Spleen (tissue), 11 donors: Measurements from ENCODE around the gene EFCAB5. TPM values are rescaled to one million over a fixed set of nuclear protein-coding genes. Genes with fewer than 3 reads are reported as not detected.
"Not testable (repeated sequence)": the region's sequence is repeated elsewhere in the genome, so short reads cannot be mapped to it uniquely, and the experiment has no call there.

Source experiments
- DNase-seq: peaks from one replicate; pipeline ENCODE4 v3.0.0-alpha.2; 2020
- H3K27ac ChIP-seq, 8 donors: fragments of 200-600 bp; sonication (generic) in 7 of 8; 1 replicate in 4 of 8; 2 replicates in 4 of 8; pipeline versions ENCODE4 v1.5.0 to v1.8.0; 2016 to 2021; ENCODE audit warnings: inconsistent platforms in 4 of 8, mild to moderate bottlenecking in 4 of 8, moderate library complexity in 1 of 8
- H3K27me3 ChIP-seq, 7 donors: fragments of 200-600 bp; sonication (generic) in 6 of 7; replicated peaks in 1 of 7; 1 replicate in 4 of 7; 2 replicates in 3 of 7; pipeline versions ENCODE4 v1.5.0 to v1.8.0; 2016 to 2021; ENCODE audit warnings: inconsistent platforms in 3 of 7, mild to moderate bottlenecking in 1 of 7
- H3K36me3 ChIP-seq, 6 donors: fragments of 200-600 bp; sonication (generic) in 5 of 6; 1 replicate in 4 of 6; 2 replicates in 2 of 6; pipeline versions ENCODE4 v1.5.0 to v1.8.0; 2016 to 2021; ENCODE audit warnings: inconsistent platforms in 2 of 6
- H3K4me1 ChIP-seq, 6 donors: fragments of 200-600 bp; sonication (generic) in 5 of 6; 1 replicate in 3 of 6; 2 replicates in 3 of 6; pipeline versions ENCODE4 v1.5.0 to v1.8.0; 2016 to 2021; ENCODE audit warnings: inconsistent platforms in 3 of 6
- H3K4me3 ChIP-seq, 8 donors: fragments of 200-600 bp; sonication (generic) in 7 of 8; 1 replicate in 4 of 8; 2 replicates in 4 of 8; pipeline versions ENCODE4 v1.5.0 to v1.8.0; 2016 to 2021; ENCODE audit warnings: inconsistent platforms in 4 of 8, mild to moderate bottlenecking in 4 of 8, moderate library complexity in 2 of 8
- H3K9me3 ChIP-seq, 8 donors: fragments of 200-600 bp; sonication (generic) in 7 of 8; 1 replicate in 4 of 8; 2 replicates in 4 of 8; pipeline versions ENCODE4 v1.5.0 to v1.8.0; 2016 to 2021; ENCODE audit warnings: inconsistent platforms in 4 of 8
- POLR2A ChIP-seq, 3 donors: fragments of 450-650 bp; IDR thresholded peaks; one replicate each; pipeline ENCODE4 v1.5.1; 2017; ENCODE audit warnings: antibody characterized with exemption in 3 of 3, mild to moderate bottlenecking in 1 of 3
- POLR2AphosphoS5 ChIP-seq, 3 donors: sonication (generic); formaldehyde crosslinking; IDR thresholded peaks; one replicate each; pipeline ENCODE4 v1.5.1; 2017; ENCODE audit warnings: antibody characterized with exemption in 3 of 3
- WGBS, 5 donors: extraction: QIAGEN DNeasy Blood & Tissue Kit in 3 of 5; methylation state at CpG; one replicate each; pipeline versions ENCODE4 v1.1.5 to v1.1.7; 2013 to 2018; 5-methylcytosine and 5-hydroxymethylcytosine counted together
- intact Hi-C: fragments of 100-400 bp; cut with DNase I; formaldehyde crosslinking; loops from one replicate; pipeline ENCODE4 v1.15.0; 2023; ENCODE audit warnings: low total_unique reads
- polyA plus RNA-seq, 3 donors: library from polyadenylated mRNA; stranded (reverse); fragments of 200-250 nt; gene quantifications; one replicate each; pipeline ENCODE4 v1.2.1, GENCODE V29; 2013
- total RNA-seq, 7 donors: library from RNA; depleted of rRNA in 3 of 7; stranded (reverse); fragments of >200 nt in 3 of 7; fragmentation: NEBNext Ultra II Directional in 4 of 7; extraction: Animal tissue kit (Norgen Biotek cat#: 25700) in 4 of 7; gene quantifications; one replicate each; pipeline versions ENCODE4 v1.1.0 to v1.2.1, GENCODE V29; 2016 to 2021
- TF ChIP-seq, protein P1 (sequence below), 11 experiments: fragments of 200-600 bp in 7 of 11; fragments of 450-650 bp in 4 of 11; sonication (generic) in 4 of 11; IDR thresholded peaks in 8 of 11; conservative IDR thresholded peaks in 3 of 11; 1 replicate in 7 of 11; 2 replicates in 4 of 11; pipeline versions ENCODE4 v1.4.0 to v1.8.0; 2016 to 2021; ENCODE audit warnings: antibody characterized with exemption in 11 of 11, inconsistent platforms in 4 of 11, mild to moderate bottlenecking in 1 of 11
- donor health status: healthy with polysubstance abuse.
- donor health status: DM: no; HTN: no; CAD: no; lungs with moderate emphysema.
- donor health status: DM: no; HTN: no; CAD: no.
- donor health status: Bipolar disorder and iron deficiency.
- donor health status: healthy.
- donor health status: DM: no; HTN: no; CAD: no.
- donor health status: DM: yes; HTN: yes; CAD: no.

EFCAB5 gene
- total and polyA plus RNA-seq, 10 donors = 0.10 to 3.2 (median 0.89) TPM; not detected in 1

DNA sequence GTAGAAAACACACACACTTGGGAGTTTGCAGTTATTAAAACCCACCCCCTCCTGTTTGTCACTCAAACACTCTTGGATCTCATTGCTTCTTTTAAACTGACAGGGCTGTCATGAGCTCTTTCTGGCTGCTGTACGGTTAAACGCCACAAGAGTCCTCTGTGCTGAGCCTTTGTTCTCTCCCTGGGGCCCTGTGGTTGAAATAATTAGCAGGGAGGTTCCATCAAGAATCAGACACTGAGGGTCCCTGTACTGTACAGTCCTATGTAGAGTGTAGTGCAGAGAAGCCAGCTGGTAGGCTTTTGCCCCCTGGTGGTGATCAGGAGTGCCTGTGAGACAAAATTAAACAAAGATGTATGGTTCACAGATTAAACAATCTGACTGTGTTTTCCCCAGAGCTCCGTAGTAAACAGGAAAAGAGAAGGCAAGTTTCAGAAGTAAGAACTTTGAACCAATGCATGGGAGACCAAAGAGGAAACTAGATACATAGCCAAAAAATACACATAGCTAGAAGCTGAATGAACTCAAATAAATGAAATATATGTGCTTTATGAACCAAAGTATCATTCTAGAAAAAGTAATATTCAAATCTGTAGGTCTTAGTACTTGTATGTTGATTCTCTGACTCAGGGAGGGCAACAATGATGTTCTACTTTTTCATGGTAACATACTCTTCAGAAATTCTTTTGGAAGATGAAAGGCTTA, 10.1 kb upstream of the EFCAB5 start:
- Histone ChIP-seq H3K4me3 (peak overlapping the region in 7 of 8 donors; percentile 80 to 94 (median 87)), H3K27me3 (no peaks in the 10 kb centered on the region), H3K9me3 (no peaks in the 10 kb centered on the region), H3K4me1 (peaks cover 26 to 50% (median 45%) of the 10 kb centered on the region in 6 donors), H3K36me3 (no peaks in the 10 kb centered on the region), H3K27ac (peak overlapping the region in 6 of 8 donors; percentile 86 to 97 (median 94))
- WGBS, 5 donors = 0 to 1% (median 0%) methylated on average over 3 of the region's 3 CpGs
- TF ChIP-seq POLR2AphosphoS5 (IDR thresholded peaks at IDR 0.05) (peak in 1 of 3 donors; percentile 64), POLR2A (IDR thresholded peaks at IDR 0.05) (no peak)
- TF ChIP-seq, protein P1, sequence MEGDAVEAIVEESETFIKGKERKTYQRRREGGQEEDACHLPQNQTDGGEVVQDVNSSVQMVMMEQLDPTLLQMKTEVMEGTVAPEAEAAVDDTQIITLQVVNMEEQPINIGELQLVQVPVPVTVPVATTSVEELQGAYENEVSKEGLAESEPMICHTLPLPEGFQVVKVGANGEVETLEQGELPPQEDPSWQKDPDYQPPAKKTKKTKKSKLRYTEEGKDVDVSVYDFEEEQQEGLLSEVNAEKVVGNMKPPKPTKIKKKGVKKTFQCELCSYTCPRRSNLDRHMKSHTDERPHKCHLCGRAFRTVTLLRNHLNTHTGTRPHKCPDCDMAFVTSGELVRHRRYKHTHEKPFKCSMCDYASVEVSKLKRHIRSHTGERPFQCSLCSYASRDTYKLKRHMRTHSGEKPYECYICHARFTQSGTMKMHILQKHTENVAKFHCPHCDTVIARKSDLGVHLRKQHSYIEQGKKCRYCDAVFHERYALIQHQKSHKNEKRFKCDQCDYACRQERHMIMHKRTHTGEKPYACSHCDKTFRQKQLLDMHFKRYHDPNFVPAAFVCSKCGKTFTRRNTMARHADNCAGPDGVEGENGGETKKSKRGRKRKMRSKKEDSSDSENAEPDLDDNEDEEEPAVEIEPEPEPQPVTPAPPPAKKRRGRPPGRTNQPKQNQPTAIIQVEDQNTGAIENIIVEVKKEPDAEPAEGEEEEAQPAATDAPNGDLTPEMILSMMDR (IDR thresholded peaks at IDR 0.05 in 8 of 11, conservative IDR thresholded peaks at IDR 0.05 in 3 of 11) = peak; percentile 64 to 95 (median 87)
- DNase-seq = peak; percentile 83
- intact Hi-C loops = loop anchor here (2.0 kb wide), 1 partner anchor 123 kb away; no protein-coding TSS in a partner anchor

DNA sequence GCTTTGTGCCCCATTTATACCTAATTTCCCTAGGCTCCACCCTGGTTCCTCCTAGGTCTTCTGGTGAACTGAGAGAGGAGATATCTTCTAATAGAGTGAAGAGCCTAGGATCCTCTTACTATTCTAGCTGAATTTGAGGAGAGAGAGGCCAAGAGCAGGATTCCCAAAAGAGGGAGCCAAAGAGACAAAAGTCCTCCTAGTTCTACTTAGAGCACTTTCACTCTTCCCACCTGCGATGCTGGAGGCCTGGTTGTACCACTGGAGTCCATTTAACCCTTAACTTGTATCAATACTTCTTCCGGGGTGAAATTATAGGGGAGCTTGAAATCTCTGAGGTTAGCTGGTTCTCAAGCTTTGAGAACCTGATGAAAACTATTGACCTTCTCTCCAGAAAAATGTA, 8.1 kb upstream of the EFCAB5 start:
- WGBS, 5 donors = 53 to 67% (median 55%) methylated on average over 2 of the region's 2 CpGs
- no peaks in the 10 kb centered on the region for H3K36me3 ChIP-seq
- H3K4me3 ChIP-seq = no peak overlapping the region
- no peaks in the 10 kb centered on the region for H3K9me3 ChIP-seq
- no peak overlapping the region for H3K27ac ChIP-seq
- intact Hi-C loops = no loop called here
- no peak for TF ChIP-seq POLR2A (IDR thresholded peaks at IDR 0.05)
- TF ChIP-seq POLR2AphosphoS5 (IDR thresholded peaks at IDR 0.05) = no peak
- TF ChIP-seq, protein P1 (IDR thresholded peaks at IDR 0.05 in 8 of 11, conservative IDR thresholded peaks at IDR 0.05 in 3 of 11) = no peak
- H3K27me3 ChIP-seq = no peaks in the 10 kb centered on the region
- no peak for DNase-seq
- H3K4me1 ChIP-seq = peaks cover 22 to 30% (median 25%) of the 10 kb centered on the region in 6 donors

DNA sequence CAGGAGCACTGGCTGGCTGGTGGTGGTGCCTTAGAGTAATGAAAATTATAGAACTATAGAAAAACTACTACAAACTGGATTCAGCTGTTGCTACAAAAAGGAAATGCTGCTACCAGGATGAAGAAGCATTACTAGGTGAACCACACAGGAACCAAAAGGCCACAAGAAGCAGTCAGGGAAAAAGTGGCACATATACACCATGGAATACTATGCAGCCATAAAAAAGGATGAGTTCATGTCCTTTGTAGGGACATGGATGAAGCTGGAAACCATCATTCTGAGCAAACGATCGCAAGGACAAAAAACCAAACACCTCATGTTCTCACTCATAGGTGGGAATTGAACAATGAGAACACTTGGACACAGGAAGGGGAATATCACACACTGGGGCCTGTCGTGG, 5.5 kb upstream of the EFCAB5 start:
- H3K9me3 ChIP-seq, H3K36me3 ChIP-seq, intact Hi-C loops, H3K27me3 ChIP-seq, DNase-seq, H3K4me3 ChIP-seq, H3K27ac ChIP-seq: not testable (repeated sequence)
- 81 to 95% (median 87%) methylated on average over 3 of the region's 3 CpGs for WGBS, 5 donors
- peaks cover 10 to 12% (median 11%) of the 10 kb centered on the region in 6 donors for H3K4me1 ChIP-seq

DNA sequence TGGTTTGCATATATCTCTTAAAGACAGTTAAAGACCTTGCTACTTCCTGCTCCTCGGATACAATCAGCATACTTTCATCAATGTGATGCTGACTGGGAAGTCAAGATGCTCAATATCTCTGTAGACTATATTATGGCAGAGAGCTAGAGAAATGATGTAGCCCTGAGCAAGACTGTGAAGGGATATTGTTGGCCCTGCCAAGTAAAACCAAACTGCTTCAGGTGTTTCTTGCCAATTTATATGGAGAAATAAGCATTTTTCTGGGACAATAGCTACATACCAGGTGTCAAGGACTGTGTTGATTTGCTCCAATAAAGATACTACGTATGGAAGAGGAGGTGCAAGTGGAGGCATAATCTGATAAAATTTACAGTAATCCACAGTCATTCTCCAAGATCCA, 4.7 kb upstream of the EFCAB5 start:
- DNase-seq = no peak
- TF ChIP-seq, protein P1 (IDR thresholded peaks at IDR 0.05 in 8 of 11, conservative IDR thresholded peaks at IDR 0.05 in 3 of 11) = no peak
- TF ChIP-seq POLR2A (IDR thresholded peaks at IDR 0.05) = no peak
- no peak for TF ChIP-seq POLR2AphosphoS5 (IDR thresholded peaks at IDR 0.05)
- Histone ChIP-seq H3K4me1 (peaks cover 2 to 4% (median 3%) of the 10 kb centered on the region in 6 donors), H3K9me3 (no peaks in the 10 kb centered on the region), H3K27ac (no peak overlapping the region), H3K27me3 (no peaks in the 10 kb centered on the region), H3K4me3 (no peak overlapping the region), H3K36me3 (no peaks in the 10 kb centered on the region)
- 69 to 81% (median 73%) methylated on average over 2 of the region's 2 CpGs for WGBS, 5 donors
- intact Hi-C loops = no loop called here
